Activated naive CD4-positive, alpha-beta T cell treated with anti-CD3 and anti-CD28 coated beads for 36 hours (primary cell): ENCODE data around the gene DUSP8. TPM values are rescaled to one million over a fixed set of nuclear protein-coding genes. Genes with fewer than 3 reads are reported as not detected.

Source experiments
- CTCF ChIA-PET: fragments of 350-600 bp; sonication (Branson Sonifier 250); formaldehyde crosslinking; loops from one replicate; lab custom pipeline; 2021; ENCODE audit warnings: antibody characterized with exemption; lab: Charles Lee
- DNase-seq: peaks from one replicate; pipeline ENCODE4 v3.0.0-alpha.2; 2020
- H3K27ac Mint-ChIP-seq: one replicate; pipeline ENCODE4 v1.8.0; 2021; ENCODE audit warnings: mild to moderate bottlenecking, mixed read lengths
- H3K27me3 Mint-ChIP-seq: one replicate; pipeline ENCODE4 v1.8.0; 2021; ENCODE audit warnings: low read depth, mixed read lengths
- H3K36me3 Mint-ChIP-seq: one replicate; pipeline ENCODE4 v1.8.0; 2021; ENCODE audit warnings: low read depth, mixed read lengths
- H3K4me1 Mint-ChIP-seq: one replicate; pipeline ENCODE4 v1.8.0; 2021; ENCODE audit warnings: low read depth, mixed read lengths
- H3K4me3 Mint-ChIP-seq: one replicate; pipeline ENCODE4 v1.8.0; 2021; ENCODE audit warnings: mild to moderate bottlenecking, moderate library complexity, mixed read lengths
- H3K9me3 Mint-ChIP-seq: one replicate; pipeline ENCODE4 v1.8.0; 2021; ENCODE audit warnings: mixed read lengths
- intact Hi-C: fragments of 100-400 bp; cut with micrococcal nuclease; formaldehyde crosslinking; loops from one replicate; pipeline ENCODE4 v1.15.1; 2023
- total RNA-seq, 2 experiments: library from RNA; stranded (reverse); gene quantifications; one replicate each; pipeline ENCODE4 v1.2.3, GENCODE V29; 2021

The DUSP8 gene
- total RNA-seq, 2 experiments from 2014 or later = 2.9 to 3.0 TPM

DNA sequence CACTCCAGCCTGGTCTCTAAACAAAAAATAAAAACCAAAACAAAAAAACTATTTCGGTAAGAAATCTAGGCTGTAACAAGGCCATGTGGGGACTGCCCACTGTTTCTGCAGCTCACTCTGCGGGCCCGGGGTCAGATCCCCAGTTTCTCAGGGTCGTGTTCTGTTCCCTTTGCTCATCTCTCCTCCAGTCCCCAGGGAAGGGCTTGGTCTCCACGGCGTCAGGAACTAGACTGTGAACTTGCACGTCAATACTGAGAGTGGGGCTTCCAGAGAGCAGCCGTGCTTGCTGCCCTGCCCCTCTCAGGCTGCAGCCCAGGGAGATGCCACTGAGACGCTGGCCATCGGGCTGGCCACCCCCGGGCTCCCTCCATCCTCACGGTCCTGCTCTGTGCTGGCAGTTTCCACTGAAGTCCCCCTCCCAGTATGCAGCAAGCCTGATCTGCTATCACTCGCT lies 51.8 kb downstream of the DUSP8 start:
- no peak for DNase-seq
- CTCF ChIA-PET = interaction anchor here (0.6 to 1.0 kb wide), 2 partner anchors 54 to 189 kb away, joined by 3 to 5 read pairs; no protein-coding TSS in a partner anchor
- H3K27ac Mint-ChIP-seq = no peak overlapping the region
- no peaks in the 10 kb centered on the region for H3K9me3 Mint-ChIP-seq
- H3K27me3 Mint-ChIP-seq = no peaks in the 10 kb centered on the region
- H3K36me3 Mint-ChIP-seq = no peaks in the 10 kb centered on the region
- peaks cover 44% of the 10 kb centered on the region for H3K4me1 Mint-ChIP-seq
- H3K4me3 Mint-ChIP-seq = no peak overlapping the region
- intact Hi-C loops = no loop called here

DNA sequence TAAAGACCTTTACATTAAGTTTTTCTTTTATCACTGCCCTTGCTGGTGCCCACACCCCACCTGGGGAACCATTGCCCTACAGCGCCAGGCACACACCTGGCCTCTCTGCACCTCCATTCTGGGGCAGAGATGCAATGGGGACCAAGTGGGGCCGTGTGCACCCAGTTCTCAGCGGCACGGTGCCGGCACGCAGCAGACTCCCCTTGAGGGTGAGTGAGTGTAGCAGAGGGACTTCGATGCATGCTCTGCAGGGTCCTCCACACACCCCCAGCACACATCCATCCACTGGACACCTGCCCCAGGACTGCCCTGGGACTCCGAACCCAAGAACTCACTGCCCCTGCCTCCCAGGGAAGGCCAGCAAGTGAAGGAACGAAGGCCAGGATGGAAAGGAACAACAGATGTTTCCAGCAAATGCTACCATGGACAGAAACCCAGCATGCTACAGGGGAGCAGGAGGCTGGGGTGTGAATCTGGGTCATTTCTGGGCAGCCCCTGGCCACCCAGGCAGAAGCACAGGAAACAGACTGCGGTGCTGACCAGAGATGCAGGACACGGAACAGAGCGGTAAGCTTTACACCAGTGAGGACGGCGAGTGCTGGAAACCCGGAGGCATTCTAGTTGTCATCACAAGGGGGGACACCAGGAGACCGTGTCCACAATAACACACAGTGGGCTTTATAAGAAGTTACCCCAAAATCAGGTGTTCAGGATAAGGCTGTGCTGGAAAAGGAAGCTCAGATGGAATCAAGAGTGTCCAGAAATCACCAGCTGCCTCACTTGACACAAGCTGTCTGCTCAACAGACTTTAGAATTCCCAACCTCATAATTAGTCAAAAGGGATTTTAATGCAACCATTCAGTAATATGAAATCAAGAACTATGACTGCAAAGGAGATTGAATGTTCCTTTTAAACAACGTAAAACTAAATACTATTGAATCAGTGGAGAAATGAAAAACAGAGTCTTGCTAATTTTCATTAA lies 52.8 kb downstream of the DUSP8 start:
- H3K4me3 Mint-ChIP-seq = no peak overlapping the region
- no peaks in the 10 kb centered on the region for H3K36me3 Mint-ChIP-seq
- no peaks in the 10 kb centered on the region for H3K9me3 Mint-ChIP-seq
- intact Hi-C loops = loop anchor here (10.0 kb wide), 2 partner anchors 215 to 405 kb away; partner anchors contain the start of gene TOLLIP
- no peaks in the 10 kb centered on the region for H3K27me3 Mint-ChIP-seq
- no peak for DNase-seq
- H3K4me1 Mint-ChIP-seq = peaks cover 49% of the 10 kb centered on the region
- H3K27ac Mint-ChIP-seq = no peak overlapping the region
- CTCF ChIA-PET = interaction anchor here (0.6 to 1.0 kb wide), 3 partner anchors 55 to 188 kb away, joined by 3 to 5 read pairs (median 3); no protein-coding TSS in a partner anchor

DNA sequence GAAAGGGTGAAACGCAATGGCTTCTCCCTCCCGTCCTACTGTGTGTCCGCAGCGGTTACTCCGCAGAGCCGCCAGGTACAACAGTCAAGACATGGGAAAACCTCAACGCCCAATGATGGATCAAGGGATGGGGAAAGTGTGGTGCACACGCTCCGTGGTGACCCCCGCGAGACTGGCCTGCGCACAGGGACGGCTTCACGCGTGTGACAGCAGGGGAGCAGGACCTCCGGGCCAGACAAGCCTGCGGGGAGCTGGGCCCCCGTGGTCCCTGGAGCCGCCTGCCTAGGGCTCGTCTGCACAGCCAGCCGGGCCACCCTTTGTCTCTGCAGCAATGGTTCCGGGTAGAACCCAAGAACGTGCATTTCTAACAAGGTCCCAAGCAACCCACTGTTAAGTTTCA lies 53.8 kb downstream of the DUSP8 start:
- Mint-ChIP-seq H3K9me3 (no peaks in the 10 kb centered on the region), H3K4me1 (peaks cover 54% of the 10 kb centered on the region), H3K27me3 (no peaks in the 10 kb centered on the region), H3K27ac (no peak overlapping the region), H3K36me3 (no peaks in the 10 kb centered on the region), H3K4me3 (no peak overlapping the region)
- CTCF ChIA-PET = no interaction called here
- intact Hi-C loops = loop anchor here (10.0 kb wide), 2 partner anchors 214 to 404 kb away; partner anchors contain the start of gene TOLLIP
- DNase-seq = no peak

DNA sequence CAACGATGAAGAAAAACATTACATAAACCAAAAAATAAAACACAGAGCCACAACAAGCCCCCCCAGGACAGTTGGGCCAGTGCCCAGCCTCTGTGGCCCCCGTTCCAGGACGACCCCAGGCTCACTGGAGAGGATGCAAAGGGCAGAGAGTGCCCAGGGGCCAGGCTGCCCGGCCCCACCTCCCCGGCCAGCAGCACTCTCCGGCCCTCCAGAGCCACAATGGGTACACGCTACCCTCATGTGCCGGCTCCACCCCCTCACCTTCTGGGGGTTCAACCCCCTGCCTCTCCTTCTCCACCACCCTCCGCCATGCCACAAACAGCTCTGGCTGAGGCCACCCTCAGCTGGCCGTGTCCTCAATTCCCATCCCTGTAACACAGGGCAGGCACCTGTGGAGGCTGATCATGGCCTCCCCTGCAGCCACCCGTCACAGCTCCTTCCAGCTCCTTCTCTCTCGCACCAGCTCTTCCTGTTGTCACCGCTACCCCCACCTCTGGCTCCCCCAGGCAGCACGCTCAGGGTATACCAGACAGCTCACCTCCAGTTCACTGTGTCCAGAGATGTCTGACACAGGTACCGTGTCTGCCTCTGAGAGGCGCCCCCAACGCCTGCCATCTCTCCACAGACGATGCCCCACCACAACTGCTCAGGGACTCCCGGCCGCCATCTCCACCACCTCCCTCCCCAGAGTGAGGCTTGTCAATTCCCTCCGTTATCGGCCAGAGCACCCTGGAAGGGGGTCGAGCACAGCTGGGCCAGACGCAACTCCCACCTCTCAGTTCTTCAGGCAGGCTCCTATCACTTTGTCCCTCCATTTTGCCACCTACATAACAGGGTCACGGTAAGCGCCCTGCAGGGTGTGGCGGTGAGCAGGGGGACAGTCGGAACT lies 54.7 kb downstream of the DUSP8 start:
- CTCF ChIA-PET = interaction anchor here (0.6 kb wide), 1 partner anchor 11 kb away, joined by 3 read pairs; no protein-coding TSS in a partner anchor
- Mint-ChIP-seq H3K4me1 (peaks cover 58% of the 10 kb centered on the region), H3K27me3 (no peaks in the 10 kb centered on the region), H3K4me3 (no peak overlapping the region), H3K9me3 (no peaks in the 10 kb centered on the region), H3K36me3 (no peaks in the 10 kb centered on the region), H3K27ac (no peak overlapping the region)
- intact Hi-C loops = loop anchor here (10.0 kb wide), 2 partner anchors 213 to 403 kb away; partner anchors contain the start of gene TOLLIP
- no peak for DNase-seq

DNA sequence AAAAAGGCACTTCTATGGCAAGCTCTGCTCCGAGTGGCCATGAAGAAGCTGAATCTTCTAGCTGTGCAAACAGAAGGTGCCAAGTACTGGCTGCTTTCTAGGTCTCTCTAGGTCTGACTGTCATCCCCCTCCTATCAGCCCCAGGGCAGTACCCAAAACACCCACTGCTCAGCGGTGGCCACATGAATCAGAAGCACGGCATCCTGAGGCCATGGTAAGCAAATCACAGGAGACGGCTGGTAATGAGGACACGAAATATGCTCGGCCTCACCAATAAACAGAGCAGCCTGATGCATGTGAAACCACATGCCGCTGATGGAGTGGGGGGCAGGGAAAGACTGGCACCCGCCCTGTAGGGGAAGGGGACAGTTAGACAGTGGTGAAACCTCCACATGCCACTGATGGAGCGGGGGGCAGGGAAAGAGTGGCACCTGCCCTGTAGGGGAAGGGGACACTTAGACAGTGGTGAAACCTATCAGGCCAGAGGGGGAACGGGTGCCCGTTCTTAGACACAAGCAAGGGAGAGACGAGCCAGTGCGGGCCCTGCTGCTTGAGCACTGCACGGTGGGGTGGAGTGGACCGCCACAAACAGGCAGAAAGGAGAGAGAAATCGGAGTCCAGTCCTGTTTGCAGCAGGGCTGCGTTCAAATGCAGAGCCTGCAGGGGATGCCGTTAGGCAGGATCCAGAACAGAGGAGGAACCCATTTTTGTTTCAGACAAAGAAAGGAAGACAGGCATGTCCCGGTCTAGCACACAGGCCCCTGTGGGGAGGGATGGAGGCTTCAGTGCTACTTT lies 55.6 kb downstream of the DUSP8 start:
- intact Hi-C loops = loop anchor here (10.0 kb wide), 2 partner anchors 212 to 402 kb away; partner anchors contain the start of gene TOLLIP
- H3K4me3 Mint-ChIP-seq = no peak overlapping the region
- peaks cover 64% of the 10 kb centered on the region for H3K4me1 Mint-ChIP-seq
- H3K27me3 Mint-ChIP-seq = no peaks in the 10 kb centered on the region
- H3K27ac Mint-ChIP-seq = no peak overlapping the region
- no peak for DNase-seq
- CTCF ChIA-PET = interaction anchor here (0.9 to 2.0 kb wide), 6 partner anchors 9 to 313 kb away, joined by 3 to 5 read pairs (median 4); no protein-coding TSS in a partner anchor
- H3K9me3 Mint-ChIP-seq = no peaks in the 10 kb centered on the region
- H3K36me3 Mint-ChIP-seq = no peaks in the 10 kb centered on the region

DNA sequence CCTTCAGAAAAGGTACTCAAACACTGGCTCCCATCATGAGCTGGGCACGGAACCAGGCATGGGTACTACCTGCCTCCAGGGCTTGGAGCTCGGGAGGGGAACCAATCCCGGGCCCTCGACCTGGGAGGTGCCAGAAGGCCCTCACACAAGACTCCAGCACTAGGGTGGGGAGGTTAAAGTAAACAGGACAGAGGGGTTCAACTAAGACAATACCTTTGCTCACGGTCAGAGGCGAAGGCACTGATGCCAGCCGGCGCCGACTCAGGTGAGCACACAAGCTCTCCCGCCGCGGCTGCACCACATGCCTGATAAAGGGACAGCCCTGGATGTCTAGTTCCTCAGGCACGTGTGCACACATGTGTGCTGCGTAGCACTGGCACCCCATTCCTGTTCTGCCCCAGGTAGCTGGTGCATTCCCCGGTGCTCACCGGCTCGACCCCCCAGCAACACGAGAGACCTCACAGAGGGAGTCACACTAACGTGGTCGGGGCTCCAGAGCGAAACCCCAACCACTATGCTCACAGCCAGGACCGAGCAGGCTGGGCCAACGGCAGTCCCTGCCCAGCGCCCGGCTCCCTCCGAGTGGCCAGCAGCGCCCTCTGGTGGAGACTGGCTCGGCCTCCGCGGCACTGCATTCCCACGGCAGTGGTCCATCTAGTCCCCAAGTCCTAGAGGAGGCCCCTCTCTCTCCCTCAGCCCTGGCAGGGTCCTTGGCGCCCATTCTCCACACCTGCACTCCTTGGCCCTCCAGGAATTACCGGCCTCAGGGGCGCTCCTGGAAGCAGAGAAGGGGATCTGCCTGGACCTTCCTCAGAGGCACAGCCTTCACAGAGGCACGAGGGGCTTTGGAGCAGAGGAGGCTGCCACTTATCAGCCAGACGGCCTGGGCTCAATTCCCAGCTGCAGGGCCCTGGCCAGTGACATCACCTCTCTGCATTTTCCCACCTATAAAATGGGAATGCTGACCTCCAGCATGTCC lies 56.7 kb downstream of the DUSP8 start:
- H3K4me1 Mint-ChIP-seq = peaks cover 61% of the 10 kb centered on the region
- intact Hi-C loops = loop anchor here (1.0 to 10.0 kb wide), 5 partner anchors 62 to 401 kb away; partner anchors contain the start of gene TOLLIP

DNA sequence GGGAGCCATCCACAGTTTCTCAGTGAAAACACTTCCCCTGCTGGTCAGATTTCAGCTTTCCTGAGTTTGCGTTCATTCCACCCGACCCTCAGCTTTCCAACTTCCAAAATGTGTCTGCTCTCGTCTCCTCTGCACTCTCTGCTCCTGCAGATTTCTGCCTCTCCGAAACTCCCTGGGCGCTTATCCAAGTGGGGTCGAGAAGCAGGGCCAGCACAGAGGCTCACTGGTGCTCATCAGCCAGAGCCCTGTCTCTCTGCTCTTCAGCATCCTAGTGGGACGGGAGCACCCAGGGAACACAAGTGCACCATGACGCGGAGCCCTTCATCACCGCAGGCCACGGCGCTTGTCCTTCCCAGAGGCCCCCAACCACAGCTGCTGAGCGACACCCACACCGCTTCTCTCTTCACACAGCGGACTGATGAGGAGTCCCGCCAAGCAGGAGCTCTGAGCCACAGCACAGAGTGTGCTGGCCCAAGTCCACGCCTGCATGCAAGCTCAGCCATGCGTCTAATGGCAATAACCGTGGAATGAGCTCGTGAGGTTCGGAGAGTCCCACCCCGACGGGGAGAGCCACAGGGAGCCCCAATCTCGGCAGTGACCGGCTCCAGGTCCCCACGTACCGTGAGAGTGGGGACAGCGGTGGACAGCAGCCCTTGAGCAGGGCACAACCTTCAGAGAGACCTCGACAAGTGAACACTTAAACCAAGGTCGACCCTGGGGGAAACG lies 57.6 kb downstream of the DUSP8 start:
- H3K9me3 Mint-ChIP-seq = no peaks in the 10 kb centered on the region
- intact Hi-C loops = loop anchor here (1.0 to 10.0 kb wide), 5 partner anchors 61 to 400 kb away; partner anchors contain the start of gene TOLLIP

More for the DNA sequence above, 56.7 kb downstream of the DUSP8 start:
- DNase-seq = peak; percentile 82
- Mint-ChIP-seq H3K27me3 (no peaks in the 10 kb centered on the region), H3K9me3 (no peaks in the 10 kb centered on the region), H3K27ac (no peak overlapping the region), H3K36me3 (no peaks in the 10 kb centered on the region), H3K4me3 (no peak overlapping the region)
- CTCF ChIA-PET = interaction anchor here (0.7 to 2.0 kb wide), 14 partner anchors 10 to 317 kb away, joined by 3 to 5 read pairs (median 4); no protein-coding TSS in a partner anchor

DNA sequence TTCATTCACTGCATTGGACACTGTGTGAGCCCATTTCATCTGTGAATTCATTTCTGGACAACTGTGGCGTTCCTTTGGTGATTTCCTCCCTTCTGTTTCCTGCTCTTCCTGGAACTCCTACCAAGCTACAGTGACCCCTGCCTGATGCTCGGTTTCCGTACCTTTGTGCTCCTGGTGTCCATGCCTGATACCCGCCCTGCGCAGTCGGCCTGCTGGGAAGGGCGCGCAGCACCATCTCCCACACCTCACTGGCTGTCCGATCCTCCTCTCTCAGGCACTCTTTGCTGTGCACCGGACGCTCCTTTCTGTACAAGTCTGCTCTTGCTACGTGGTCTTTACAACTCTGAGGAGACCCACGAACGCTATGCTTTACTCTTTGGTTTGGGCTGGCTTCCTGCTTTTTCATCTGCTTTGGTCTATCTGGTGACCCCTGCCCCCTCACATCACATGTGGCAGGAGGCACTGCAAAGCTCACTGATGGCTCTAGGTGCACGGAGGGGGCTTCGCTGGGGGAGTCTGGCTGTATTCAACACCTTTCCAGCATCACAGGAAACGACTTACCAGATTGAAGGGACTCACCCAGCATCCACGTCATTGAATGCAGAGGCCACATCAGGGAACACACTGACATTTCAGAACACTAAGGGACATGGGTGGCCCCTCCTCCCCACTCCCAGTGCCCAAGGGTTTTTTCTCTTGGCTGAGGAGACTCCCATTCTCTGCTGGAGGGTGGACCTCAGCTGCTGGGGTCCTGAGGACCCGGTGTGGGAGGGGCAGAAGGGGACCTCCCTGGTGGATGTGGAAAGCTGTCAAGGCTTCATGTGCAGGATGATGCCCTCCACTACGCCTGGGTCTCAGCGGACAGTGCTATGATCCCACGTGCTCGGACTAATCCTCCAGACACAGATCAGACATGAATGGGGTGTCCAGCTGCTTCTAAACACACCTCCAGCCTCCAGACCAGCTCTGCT lies 58.5 kb downstream of the DUSP8 start:
- Mint-ChIP-seq H3K9me3 (no peaks in the 10 kb centered on the region), H3K4me3 (no peak overlapping the region), H3K4me1 (peaks cover 62% of the 10 kb centered on the region), H3K27me3 (no peaks in the 10 kb centered on the region), H3K36me3 (no peaks in the 10 kb centered on the region), H3K27ac (no peak overlapping the region)
- CTCF ChIA-PET = interaction anchor here (0.6 to 1.3 kb wide), 5 partner anchors 19 to 61 kb away, joined by 3 to 4 read pairs (median 4); no protein-coding TSS in a partner anchor
- no peak for DNase-seq
- intact Hi-C loops = loop anchor here (10.0 kb wide), 2 partner anchors 209 to 399 kb away; partner anchors contain the start of gene TOLLIP

More for the DNA sequence above, 57.6 kb downstream of the DUSP8 start:
- Mint-ChIP-seq H3K27me3 (no peaks in the 10 kb centered on the region), H3K36me3 (no peaks in the 10 kb centered on the region), H3K4me3 (no peak overlapping the region), H3K4me1 (peaks cover 61% of the 10 kb centered on the region), H3K27ac (no peak overlapping the region)
- CTCF ChIA-PET = interaction anchor here (0.6 to 2.0 kb wide), 10 partner anchors 11 to 316 kb away, joined by 3 to 5 read pairs (median 4); no protein-coding TSS in a partner anchor
- DNase-seq = no peak
